Natural killer cell (primary cell): Measurements from ENCODE around the gene DUSP8. TPM values are rescaled to one million over a fixed set of nuclear protein-coding genes. Genes with fewer than 3 reads are reported as not detected.
A peak's percentile ranks its signal among the peaks of the same experiment; 100 is the strongest.

Experiments used
- ATAC-seq, 3 donors: fragments of 150-1000 bp in 2 of 3; fragments of 200-7000 bp in 1 of 3; cut with Tn5 transposase; 1 replicate in 1 of 3; 2 replicates in 2 of 3; pipeline ENCODE4 v1.10.0; 2021; ENCODE audit warnings: mild to moderate bottlenecking in 2 of 3, moderate library complexity in 2 of 3
- DNase-seq, 2 donors: peaks; one replicate each; pipeline versions ENCODE4 v3.0.0 to v3.0.0-alpha.2; 2013 to 2021; ENCODE audit warnings: mixed read lengths in 1 of 2
- H3K27ac ChIP-seq: one replicate; pipeline ENCODE4 v1.5.1; 2013; ENCODE audit warnings: mild to moderate bottlenecking, low read length
- H3K27me3 ChIP-seq: one replicate; pipeline ENCODE4 v1.6.1; 2013; ENCODE audit warnings: low read length; ENCODE audit not compliant: control insufficient read depth, insufficient read depth
- H3K36me3 ChIP-seq: one replicate; pipeline ENCODE4 v1.6.1; 2013; ENCODE audit warnings: low read length; ENCODE audit not compliant: control insufficient read depth, insufficient read depth
- H3K4me1 ChIP-seq: one replicate; pipeline ENCODE4 v1.6.1; 2013; ENCODE audit warnings: low read length; ENCODE audit not compliant: control insufficient read depth, insufficient read depth
- H3K4me3 ChIP-seq: one replicate; pipeline ENCODE4 v1.5.1; 2013; ENCODE audit warnings: low read length
- H3K9me3 ChIP-seq: one replicate; pipeline ENCODE4 v1.6.1; 2013; ENCODE audit warnings: low read length; ENCODE audit not compliant: control insufficient read depth, insufficient read depth
- H3K27ac Mint-ChIP-seq, 2 donors: one replicate each; pipeline ENCODE4 v1.8.0; 2022; ENCODE audit warnings: mild to moderate bottlenecking in 2 of 2, mixed read lengths in 2 of 2, moderate library complexity in 1 of 2
- H3K27me3 Mint-ChIP-seq, 2 donors: one replicate each; pipeline ENCODE4 v1.8.0; 2022; ENCODE audit warnings: low read depth in 2 of 2, mixed read lengths in 2 of 2
- H3K36me3 Mint-ChIP-seq: one replicate; pipeline ENCODE4 v1.8.0; 2022; ENCODE audit warnings: mixed read lengths
- H3K4me1 Mint-ChIP-seq, 2 donors: one replicate each; pipeline ENCODE4 v1.8.0; 2022; ENCODE audit warnings: mixed read lengths in 2 of 2
- H3K4me3 Mint-ChIP-seq: one replicate; pipeline ENCODE4 v1.8.0; 2022; ENCODE audit warnings: mild to moderate bottlenecking, moderate library complexity, mixed read lengths
- H3K9me3 Mint-ChIP-seq, 2 donors: one replicate each; pipeline ENCODE4 v1.8.0; 2022; ENCODE audit warnings: mixed read lengths in 2 of 2
- CTCF ChIP-seq: fragments of 200-600 bp; IDR thresholded peaks from one replicate; pipeline ENCODE4 v1.8.0; 2022; ENCODE audit warnings: antibody characterized with exemption
- WGBS: methylation state at CpG from one replicate; pipeline ENCODE4 v1.1.7; 2013; ENCODE audit warnings: missing lambda C conversion rate; ENCODE audit not compliant: insufficient coverage; 5-methylcytosine and 5-hydroxymethylcytosine counted together
- intact Hi-C: fragments of 100-400 bp; cut with micrococcal nuclease; formaldehyde crosslinking; loops from one replicate; pipeline ENCODE4 v1.14.2; 2022
- total RNA-seq, 4 donors: library from RNA; stranded (reverse); fragments of 120-200 nt in 1 of 4; gene quantifications; one replicate each; pipeline versions ENCODE4 v1.2.3 to v1.2.4, GENCODE V29; 2013 to 2022

Gene DUSP8
- total RNA-seq, 3 donors from 2014 or later (not counting 1 experiment from before 2014, with no cell fraction given) = 24.1 to 47.3 (median 38.4) TPM

DNA sequence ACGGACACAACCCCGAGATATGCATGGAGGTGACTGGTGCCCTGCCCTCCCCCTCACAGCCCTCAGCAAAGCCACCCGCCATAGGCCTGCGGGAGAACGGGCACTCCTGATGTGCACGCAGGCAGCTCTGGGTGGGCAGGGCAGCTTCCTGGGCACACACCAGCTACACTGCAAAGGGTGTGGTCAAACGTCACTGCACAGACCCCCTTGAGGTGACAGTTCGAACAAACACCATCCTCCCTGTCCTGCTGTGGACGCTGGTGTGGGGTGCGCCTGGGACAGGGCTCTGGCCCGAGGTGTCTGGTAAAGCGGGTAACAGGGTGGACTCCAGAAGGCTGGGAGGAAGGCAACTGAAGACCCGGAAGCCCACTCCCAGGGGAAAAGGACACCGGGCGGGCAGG, 63.6 kb downstream of the DUSP8 start:
- no peak for ATAC-seq
- DNase-seq = no peak
- Mint-ChIP-seq H3K4me3 (no peak overlapping the region), H3K9me3 (no peaks in the 10 kb centered on the region), H3K4me1 (peaks cover 32 to 70% of the 10 kb centered on the region in 2 donors), H3K27me3 (no peaks in the 10 kb centered on the region), H3K27ac (peak overlapping the region in 1 of 2 donors; percentile 29), H3K36me3 (no peaks in the 10 kb centered on the region)
- no peaks in the 10 kb centered on the region for H3K9me3 ChIP-seq
- peaks cover 28% of the 10 kb centered on the region for H3K4me1 ChIP-seq
- H3K4me3 ChIP-seq = no peak overlapping the region
- H3K27me3 ChIP-seq = no peaks in the 10 kb centered on the region
- intact Hi-C loops = no loop called here
- 81% methylated on average over 14 of the region's 15 CpGs for WGBS
- TF ChIP-seq CTCF = no peak
- H3K27ac ChIP-seq = no peak overlapping the region
- H3K36me3 ChIP-seq = no peaks in the 10 kb centered on the region

DNA sequence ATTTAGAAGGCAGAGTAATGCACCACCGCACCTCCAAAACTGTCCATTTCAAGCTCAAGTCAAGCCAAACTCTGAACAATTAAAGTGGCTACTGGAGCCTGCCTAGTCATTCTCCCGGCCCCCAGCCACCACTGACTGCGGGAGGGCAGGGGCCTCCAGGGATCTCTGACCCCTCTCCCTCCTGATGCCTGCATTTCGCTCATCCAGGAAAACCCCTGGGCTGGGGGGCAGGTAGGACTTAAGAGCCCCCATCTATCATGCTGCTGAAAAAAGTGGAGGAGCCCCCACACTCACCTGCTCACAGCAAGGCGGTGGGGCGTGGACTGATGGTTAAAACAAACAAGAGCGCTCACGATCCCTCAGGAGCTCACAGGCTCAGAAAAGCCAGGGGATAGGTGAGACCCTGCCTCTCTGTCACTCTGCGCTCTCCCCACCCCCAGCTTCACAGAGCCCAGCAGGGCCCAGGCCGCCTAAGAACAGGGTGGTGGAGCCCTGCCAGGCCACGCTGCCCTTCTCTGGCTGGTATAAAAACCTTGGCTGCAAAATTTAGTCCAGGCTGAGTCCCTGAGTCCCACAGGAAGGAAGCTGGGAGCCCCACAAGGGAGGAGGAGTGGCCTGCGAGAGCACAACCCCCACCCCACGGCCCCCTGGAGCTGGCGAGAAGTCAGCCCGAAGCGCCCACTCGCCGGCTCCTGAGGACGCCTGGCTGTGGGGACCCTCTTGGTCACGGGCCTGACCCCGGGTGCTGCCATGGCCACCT, 64.5 kb downstream of the DUSP8 start:
- Mint-ChIP-seq H3K27ac (peak overlapping the region in 1 of 2 donors; percentile 45), H3K4me1 (peaks cover 27 to 74% of the 10 kb centered on the region in 2 donors)

GRCh38 chr11:1506981-1507380, 65.1 kb downstream of the DUSP8 start:
- intact Hi-C loops = no loop called here
- H3K27ac Mint-ChIP-seq = peak overlapping the region in 1 of 2 donors; percentile 60
- H3K9me3 Mint-ChIP-seq = no peaks in the 10 kb centered on the region
- H3K4me3 Mint-ChIP-seq = no peak overlapping the region
- 87% methylated on average over 9 of the region's 9 CpGs for WGBS
- DNase-seq = no peak
- no peaks in the 10 kb centered on the region for H3K27me3 Mint-ChIP-seq
- peaks cover 28% of the 10 kb centered on the region for H3K4me1 ChIP-seq
- H3K4me3 ChIP-seq = no peak overlapping the region
- H3K27me3 ChIP-seq = no peaks in the 10 kb centered on the region
- no peaks in the 10 kb centered on the region for H3K9me3 ChIP-seq
- no peak for TF ChIP-seq CTCF
- H3K27ac ChIP-seq = no peak overlapping the region
- no peaks in the 10 kb centered on the region for H3K36me3 Mint-ChIP-seq
- no peak for ATAC-seq
- peaks cover 27 to 72% of the 10 kb centered on the region in 2 donors for H3K4me1 Mint-ChIP-seq
- no peaks in the 10 kb centered on the region for H3K36me3 ChIP-seq

More for the DNA sequence above, 64.5 kb downstream of the DUSP8 start:
- H3K36me3 Mint-ChIP-seq = no peaks in the 10 kb centered on the region
- ATAC-seq (no peak), DNase-seq (no peak)
- no peaks in the 10 kb centered on the region for H3K9me3 ChIP-seq
- H3K4me3 Mint-ChIP-seq = no peak overlapping the region
- no peaks in the 10 kb centered on the region for H3K27me3 Mint-ChIP-seq
- no peaks in the 10 kb centered on the region for H3K36me3 ChIP-seq
- H3K9me3 Mint-ChIP-seq = no peaks in the 10 kb centered on the region
- intact Hi-C loops = no loop called here
- peaks cover 28% of the 10 kb centered on the region for H3K4me1 ChIP-seq
- 66% methylated on average over 21 of the region's 21 CpGs for WGBS
- no peak overlapping the region for H3K4me3 ChIP-seq
- H3K27ac ChIP-seq = no peak overlapping the region
- no peak for TF ChIP-seq CTCF
- no peaks in the 10 kb centered on the region for H3K27me3 ChIP-seq

- intact Hi-C loops = no loop called here
- DNase-seq (no peak), ATAC-seq (no peak)
- H3K36me3 Mint-ChIP-seq = no peaks in the 10 kb centered on the region
- Histone ChIP-seq H3K36me3 (no peaks in the 10 kb centered on the region), H3K9me3 (no peaks in the 10 kb centered on the region), H3K4me3 (no peak overlapping the region), H3K4me1 (peaks cover 20% of the 10 kb centered on the region), H3K27me3 (no peaks in the 10 kb centered on the region), H3K27ac (no peak overlapping the region)
- 96% methylated on average over 11 of the region's 11 CpGs for WGBS
- H3K9me3 Mint-ChIP-seq = no peaks in the 10 kb centered on the region
- peak overlapping the region in 1 of 2 donors; percentile 24 for H3K27ac Mint-ChIP-seq
- TF ChIP-seq CTCF = no peak
- H3K27me3 Mint-ChIP-seq = no peaks in the 10 kb centered on the region
- peaks cover 39 to 79% of the 10 kb centered on the region in 2 donors for H3K4me1 Mint-ChIP-seq
- no peak overlapping the region for H3K4me3 Mint-ChIP-seq
These were observed 66.6 kb downstream of the DUSP8 start for GRCh38 chr11:1505480-1505879.
